Measurements from ENCODE around the gene TADA3. TPM values are rescaled to one million over a fixed set of nuclear protein-coding genes. Genes with fewer than 3 reads are reported as not detected.

TADA3 gene
- total and polyA plus RNA-seq, 12 donors, result 38.5 to 59.6 (median 43.5) TPM

DNA sequence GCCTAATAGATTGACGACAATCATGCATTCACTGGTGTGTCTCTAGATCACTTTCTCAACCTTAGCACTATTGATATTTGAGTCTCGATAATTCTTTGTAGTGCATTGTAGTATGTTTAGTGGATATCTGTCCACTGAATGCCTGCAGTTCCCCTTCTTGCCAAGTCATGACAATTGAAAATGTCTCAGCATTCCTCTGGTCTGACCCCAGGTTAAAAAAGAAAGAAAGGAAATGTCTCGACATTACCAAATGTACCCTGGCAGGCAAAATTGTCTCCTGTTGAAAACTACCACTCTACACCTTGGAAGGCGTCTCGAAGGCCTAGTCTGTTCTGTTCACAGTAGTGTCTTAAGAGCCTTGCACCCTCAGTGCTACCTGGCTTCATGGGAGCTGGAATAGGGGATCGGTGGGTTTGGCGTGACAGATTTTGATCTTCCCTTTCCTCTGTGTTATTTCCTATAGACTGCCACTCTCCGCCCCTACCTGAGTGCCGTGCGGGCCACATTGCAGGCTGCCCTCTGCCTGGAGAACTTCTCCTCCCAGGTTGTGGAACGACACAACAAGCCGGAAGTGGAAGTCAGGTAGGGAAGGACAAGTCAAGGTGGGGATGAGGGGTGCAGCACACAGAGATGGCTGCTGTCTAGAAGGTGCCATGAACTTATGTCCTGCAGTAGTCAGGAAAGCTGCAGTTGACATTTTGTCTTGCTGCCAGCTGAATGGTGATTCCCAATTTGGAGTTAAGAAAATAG lies 5.1 kb upstream of the TADA3 start:
- ATAC-seq, result no peak
- H3K27me3 ChIP-seq, result no peaks in the 10 kb centered on the region
- no peak overlapping the region for H3K4me3 ChIP-seq
- H3K4me1 ChIP-seq, result peaks cover 5 to 34% (median 23%) of the 10 kb centered on the region in 9 donors
- no peak overlapping the region for H3K27ac ChIP-seq
- intact Hi-C loops (cut with DNase I), result no loop called here
- 88 to 91% methylated on average over 12 of the region's 12 CpGs for WGBS, 2 donors
- TF ChIP-seq, protein P1, sequence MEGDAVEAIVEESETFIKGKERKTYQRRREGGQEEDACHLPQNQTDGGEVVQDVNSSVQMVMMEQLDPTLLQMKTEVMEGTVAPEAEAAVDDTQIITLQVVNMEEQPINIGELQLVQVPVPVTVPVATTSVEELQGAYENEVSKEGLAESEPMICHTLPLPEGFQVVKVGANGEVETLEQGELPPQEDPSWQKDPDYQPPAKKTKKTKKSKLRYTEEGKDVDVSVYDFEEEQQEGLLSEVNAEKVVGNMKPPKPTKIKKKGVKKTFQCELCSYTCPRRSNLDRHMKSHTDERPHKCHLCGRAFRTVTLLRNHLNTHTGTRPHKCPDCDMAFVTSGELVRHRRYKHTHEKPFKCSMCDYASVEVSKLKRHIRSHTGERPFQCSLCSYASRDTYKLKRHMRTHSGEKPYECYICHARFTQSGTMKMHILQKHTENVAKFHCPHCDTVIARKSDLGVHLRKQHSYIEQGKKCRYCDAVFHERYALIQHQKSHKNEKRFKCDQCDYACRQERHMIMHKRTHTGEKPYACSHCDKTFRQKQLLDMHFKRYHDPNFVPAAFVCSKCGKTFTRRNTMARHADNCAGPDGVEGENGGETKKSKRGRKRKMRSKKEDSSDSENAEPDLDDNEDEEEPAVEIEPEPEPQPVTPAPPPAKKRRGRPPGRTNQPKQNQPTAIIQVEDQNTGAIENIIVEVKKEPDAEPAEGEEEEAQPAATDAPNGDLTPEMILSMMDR (IDR thresholded peaks at IDR 0.05), result no peak
- no peaks in the 10 kb centered on the region for H3K9me3 ChIP-seq
- H3K36me3 ChIP-seq, result peaks cover 8 to 82% (median 47%) of the 10 kb centered on the region in 9 donors
- no peak for DNase-seq

DNA sequence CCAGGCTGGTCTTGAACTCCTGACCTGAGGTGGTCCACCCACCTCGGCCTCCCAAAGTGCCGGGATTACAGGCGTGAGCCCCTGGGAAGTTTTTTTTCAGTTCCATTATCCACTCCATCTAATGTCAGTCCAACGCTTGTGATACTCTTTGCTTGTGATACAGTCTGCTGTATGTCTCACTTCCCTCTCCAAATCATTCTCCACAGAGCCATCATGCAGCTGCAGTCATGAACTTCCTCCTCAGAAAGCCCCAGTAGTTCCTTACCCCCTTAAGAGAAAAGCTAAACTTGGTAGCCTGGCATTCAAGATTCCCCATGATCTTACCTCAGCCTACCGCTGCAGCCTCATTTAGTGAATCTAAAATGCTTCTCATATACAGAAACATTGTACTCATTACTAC lies 2.9 kb upstream of the TADA3 start:
- ATAC-seq (no peak), DNase-seq (no peak)
- H3K4me3 ChIP-seq, result peak overlapping the region in 1 of 10 donors; percentile 100
- H3K27ac ChIP-seq, result no peak overlapping the region
- no peaks in the 10 kb centered on the region for H3K9me3 ChIP-seq
- intact Hi-C loops (cut with DNase I), result no loop called here
- no peaks in the 10 kb centered on the region for H3K27me3 ChIP-seq
- H3K36me3 ChIP-seq, result peaks cover 8 to 71% (median 29%) of the 10 kb centered on the region in 9 donors
- H3K4me1 ChIP-seq, result peaks cover 5 to 51% (median 35%) of the 10 kb centered on the region in 9 donors
- 89 to 92% methylated on average over 5 of the region's 5 CpGs for WGBS, 2 donors
- TF ChIP-seq, protein P1 (IDR thresholded peaks at IDR 0.05), result no peak

DNA sequence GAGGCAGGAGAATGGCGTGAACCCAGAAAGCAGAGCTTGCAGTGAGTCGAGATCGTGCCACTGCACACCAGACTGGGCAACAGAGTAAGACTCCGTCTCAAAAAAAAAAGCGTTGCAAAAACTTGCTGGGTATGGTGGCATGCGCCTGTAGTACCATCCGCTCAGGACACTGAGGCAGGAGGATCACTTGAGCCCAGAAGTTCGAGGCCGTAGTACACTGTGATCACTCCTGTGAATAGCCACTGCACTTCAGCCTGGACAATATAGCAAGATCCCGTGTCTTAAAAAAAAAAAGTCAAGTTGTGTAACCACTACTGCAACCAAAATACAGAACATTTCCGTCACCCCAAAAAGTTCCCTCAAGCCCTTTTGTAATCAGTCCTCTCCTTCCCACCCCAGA lies 2.1 kb upstream of the TADA3 start:
- TF ChIP-seq, protein P1 (IDR thresholded peaks at IDR 0.05), result no peak
- intact Hi-C loops (cut with DNase I), result loop anchor here in 4 of 10 donors (5.0 kb wide), 3 partner anchors 42 to 142 kb away; partner anchors contain the start of gene BRPF1 (in 1 of the 4)
- ATAC-seq (no peak), DNase-seq (no peak)
- no peak overlapping the region for H3K27ac ChIP-seq
- no peaks in the 10 kb centered on the region for H3K9me3 ChIP-seq
- peak overlapping the region in 4 of 10 donors; percentile 75 to 100 (median 90) for H3K4me3 ChIP-seq
- H3K4me1 ChIP-seq, result peaks cover 5 to 51% (median 35%) of the 10 kb centered on the region in 9 donors
- WGBS, 2 donors, result 96 to 97% methylated on average over 11 of the region's 11 CpGs
- H3K27me3 ChIP-seq, result no peaks in the 10 kb centered on the region
- H3K36me3 ChIP-seq, result peaks cover 5 to 71% (median 25%) of the 10 kb centered on the region in 9 donors

DNA sequence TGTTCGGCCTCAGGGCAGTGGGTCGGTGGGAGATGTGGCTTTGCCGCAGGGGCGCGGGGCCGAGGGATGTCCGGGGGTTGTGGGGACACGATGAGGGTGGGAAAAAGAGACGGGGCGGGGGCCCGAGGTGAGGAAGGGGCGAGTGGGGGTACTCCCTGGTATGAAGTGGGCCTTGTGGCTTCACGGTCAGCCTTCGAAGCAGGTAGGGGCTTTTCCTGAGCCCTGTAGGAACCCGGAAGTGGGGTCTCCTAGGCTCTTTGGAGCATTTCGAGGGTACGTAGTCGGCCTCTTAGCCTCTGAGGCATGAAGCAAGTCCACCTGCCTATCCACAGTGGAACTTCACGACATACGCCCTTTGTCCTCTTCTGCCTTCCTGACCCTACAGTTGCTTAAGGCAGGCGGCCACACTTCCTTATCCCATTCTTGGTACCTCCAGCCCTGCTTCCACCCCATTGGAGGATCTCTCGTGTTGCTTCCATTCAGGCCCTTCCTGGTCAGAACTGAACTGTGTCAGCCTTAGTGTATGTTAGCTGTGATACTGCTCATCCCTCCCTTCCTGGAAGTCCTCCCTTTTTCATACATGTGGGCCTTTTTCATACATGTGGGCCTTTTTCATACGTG lies 998 bp upstream of the TADA3 start:
- Histone ChIP-seq H3K4me3 (peak overlapping the region; percentile 63 to 100 (median 80)), H3K27ac (peak overlapping the region; percentile 91 to 98 (median 97)), H3K4me1 (peaks cover 5 to 51% (median 35%) of the 10 kb centered on the region in 9 donors), H3K27me3 (no peaks in the 10 kb centered on the region), H3K36me3 (peaks cover 0 to 71% (median 14%) of the 10 kb centered on the region in 9 donors), H3K9me3 (no peaks in the 10 kb centered on the region)
- intact Hi-C loops (cut with DNase I), result loop anchor here in 5 of 10 donors (2.0 to 5.0 kb wide), 5 partner anchors 41 to 141 kb away; partner anchors contain the start of genes BRPF1 (in 2 of the 5) and OGG1 (in 1 of the 5)
- DNase-seq, result peak in 1 of 2 donors; percentile 20
- peak in 7 of 8 donors; percentile 0 to 17 (median 4) for ATAC-seq
- TF ChIP-seq, protein P1 (IDR thresholded peaks at IDR 0.05), result no peak
- WGBS, 2 donors, result 1% methylated on average over 22 to 23 of the region's 23 CpGs
